GM13977 (cell line): ENCODE results near the gene LRRC8B.

ENCODE experiments used
- DNase-seq: peaks from one replicate; pipeline ENCODE4 v3.0.0; 2012; ENCODE audit warnings: low spot score
- CTCF ChIP-seq: IDR thresholded peaks from 2 replicates; pipeline ENCODE4 v1.5.1; 2012; ENCODE audit warnings: mild to moderate bottlenecking, control low read depth; ENCODE audit not compliant: insufficient read depth; ENCODE audit errors: extremely low read depth, missing control alignments
- in situ Hi-C: fragments of 300-500 bp; cut with MboI; formaldehyde crosslinking; loops from one replicate; pipeline ENCODE4 v1.12.0; 2022; ENCODE audit warnings: low sequenced_read_pairs, low pct_unique_long_range_greater_than_20kb, mixed read lengths, inconsistent platforms; ENCODE audit not compliant: unreplicated experiment

The LRRC8B gene

GRCh38 chr1:89609781-89610456, 85.3 kb downstream of the LRRC8B start:
- no peak for TF ChIP-seq CTCF
- in situ Hi-C loops = no loop called here
- no peak for DNase-seq

GRCh38 chr1:89610457-89611011, 85.9 kb downstream of the LRRC8B start:
- no peak for DNase-seq
- in situ Hi-C loops = no loop called here
- no peak for TF ChIP-seq CTCF

- DNase-seq = peak; percentile 84
- no peak for TF ChIP-seq CTCF
- in situ Hi-C loops = no loop called here
These were observed 87.1 kb downstream of the LRRC8B start for GRCh38 chr1:89611721-89612120.

GRCh38 chr1:89613928-89614327, 89.3 kb downstream of the LRRC8B start:
- TF ChIP-seq CTCF = no peak
- DNase-seq = no peak
- in situ Hi-C loops = no loop called here

GRCh38 chr1:89615676-89616598, 91.3 kb downstream of the LRRC8B start:
- in situ Hi-C loops = no loop called here
- TF ChIP-seq CTCF = peak; percentile 39
- no peak for DNase-seq

GRCh38 chr1:89616844-89617627, 92.4 kb downstream of the LRRC8B start:
- in situ Hi-C loops = no loop called here
- no peak for DNase-seq
- no peak for TF ChIP-seq CTCF
